GM21786 (cell line): ENCODE measurements around the gene VGF.
"Not testable (repeated sequence)": the region's sequence is repeated elsewhere in the genome, so short reads cannot be mapped to it uniquely, and the experiment has no call there.

Source experiments
- ATAC-seq: cut with Tn5 transposase; IDR thresholded peaks from one replicate; pipeline ENCODE4 v1.9.1; 2021; ENCODE audit not compliant: unreplicated experiment

VGF gene

DNA sequence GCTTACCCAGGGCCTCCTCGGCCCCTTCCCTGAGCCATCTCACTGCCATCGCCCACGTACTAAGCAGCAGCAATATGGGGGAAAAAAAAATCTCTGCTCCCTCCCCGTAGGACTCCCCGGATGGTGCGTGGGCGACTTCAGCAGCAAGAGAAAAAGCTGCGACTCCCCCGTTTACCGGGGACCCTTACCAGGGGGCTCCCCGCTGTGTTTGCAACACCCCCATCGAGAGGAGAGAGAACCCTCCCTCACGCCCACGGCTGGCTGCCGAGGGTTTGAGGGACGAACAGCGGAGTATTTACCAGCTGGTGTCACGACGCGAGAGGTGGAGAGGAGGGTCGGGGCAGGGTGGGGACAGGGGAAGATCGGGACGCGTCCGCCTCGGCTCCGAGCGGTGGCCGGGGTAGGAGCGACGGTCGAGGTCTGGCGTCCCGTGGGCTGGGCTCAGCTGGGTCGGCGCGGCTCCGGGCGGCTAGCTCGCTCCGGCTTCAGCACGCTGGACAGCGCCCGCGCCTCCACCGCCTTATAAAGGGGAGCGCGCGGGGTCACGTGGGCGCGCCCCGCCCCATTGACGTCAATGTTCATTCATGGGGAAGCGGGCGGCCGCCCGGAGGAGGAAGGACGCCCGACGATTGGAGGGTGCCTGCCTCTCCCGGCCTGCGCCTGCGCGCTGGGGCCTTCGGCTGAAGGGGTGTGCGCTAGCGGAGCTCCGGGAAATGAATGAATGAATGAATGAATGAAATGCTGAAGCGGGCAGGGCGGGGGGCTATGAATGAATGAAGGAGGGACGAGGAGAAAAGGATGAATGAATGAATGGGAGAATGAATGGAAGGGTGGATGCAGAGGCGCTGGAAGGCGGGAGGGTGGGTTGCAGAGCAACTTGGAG lies at the start of gene VGF:
Gene VGF (minus strand): TSS at position 495 of the 883 bp plus-strand sequence. CDS start 726 bp downstream, outside the sequence.
- peak; percentile 66 for ATAC-seq

DNA sequence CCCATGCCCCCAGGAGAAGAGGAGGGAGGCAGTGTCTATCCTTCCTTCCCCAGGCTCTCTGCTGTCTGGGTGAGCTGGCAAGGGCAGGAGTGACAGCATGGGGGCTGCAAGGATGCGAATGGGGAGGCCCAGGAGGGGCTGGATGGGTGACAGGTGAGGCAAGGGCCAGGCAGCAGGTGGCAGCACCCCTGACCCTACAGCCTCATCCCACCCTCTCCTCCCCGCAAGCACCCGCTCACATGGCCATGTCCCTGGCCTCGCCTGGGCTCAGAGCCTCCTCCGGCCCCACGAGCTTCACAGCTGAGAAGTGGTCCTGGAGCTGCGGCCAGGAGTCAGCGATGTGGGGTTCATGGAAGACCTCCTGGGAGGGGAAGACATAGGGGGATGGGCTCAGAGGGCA lies 46.6 kb upstream of the VGF start:
- ATAC-seq = no peak

DNA sequence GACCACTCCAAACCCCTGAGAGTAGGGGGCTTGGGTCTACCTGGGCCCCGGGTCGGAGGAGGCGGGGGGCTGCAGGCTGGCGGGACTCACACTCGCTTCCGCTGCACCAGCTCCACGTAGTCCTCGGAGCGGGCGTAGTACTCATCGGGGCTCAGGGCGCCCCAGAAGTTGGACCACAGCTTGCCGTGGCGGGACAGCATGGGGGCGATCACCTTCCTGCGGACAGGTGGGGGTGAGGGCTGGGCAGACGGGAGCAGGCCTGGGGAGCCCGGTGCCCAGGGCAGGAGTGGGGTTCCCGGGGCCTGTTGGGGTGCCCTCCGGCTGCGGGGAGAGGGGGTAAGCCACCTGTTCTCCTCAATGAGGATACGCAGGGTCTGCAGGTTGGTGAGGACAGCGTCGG lies 46.1 kb upstream of the VGF start:
- no peak for ATAC-seq

DNA sequence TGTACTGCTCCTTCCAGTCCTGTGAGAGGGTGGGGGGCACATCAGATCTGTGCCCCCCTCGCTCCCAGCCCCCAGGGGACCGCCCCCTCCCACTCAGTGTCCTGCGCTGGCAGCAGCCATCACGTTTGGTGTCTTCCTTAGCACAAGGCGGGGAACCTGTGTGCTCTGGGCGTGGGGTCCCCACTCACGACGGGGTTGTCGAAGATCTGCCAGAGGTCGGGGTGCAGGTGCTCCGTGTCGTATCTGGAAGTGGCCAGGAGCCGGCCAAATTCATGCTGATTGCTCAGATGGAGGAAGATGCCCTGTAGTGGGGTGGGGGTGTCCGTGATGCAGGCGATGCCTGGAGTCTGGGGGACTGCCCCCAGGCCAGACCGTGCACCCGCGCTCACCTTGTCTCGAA lies 44.8 kb upstream of the VGF start:
- ATAC-seq = no peak

DNA sequence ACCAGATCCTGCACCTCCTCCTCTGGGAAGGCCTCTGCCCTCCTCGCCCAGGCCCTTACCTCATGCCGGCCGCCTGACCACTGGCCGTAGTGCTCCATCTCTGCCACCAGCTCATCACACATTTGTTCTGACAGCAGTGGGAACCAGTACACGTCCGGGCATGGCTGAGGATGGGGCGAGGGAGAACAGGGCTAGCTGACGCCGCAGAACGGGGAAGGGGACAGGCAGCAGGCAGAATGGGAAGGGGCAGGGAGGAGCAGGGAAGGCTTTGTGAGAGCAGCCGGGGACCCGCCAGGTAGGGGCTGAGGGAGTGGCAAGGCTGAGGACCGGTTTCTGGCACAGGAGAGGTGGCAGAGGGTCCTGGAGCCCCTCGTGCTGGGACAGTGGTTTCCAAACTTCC lies 43.4 kb upstream of the VGF start:
- ATAC-seq = no peak

DNA sequence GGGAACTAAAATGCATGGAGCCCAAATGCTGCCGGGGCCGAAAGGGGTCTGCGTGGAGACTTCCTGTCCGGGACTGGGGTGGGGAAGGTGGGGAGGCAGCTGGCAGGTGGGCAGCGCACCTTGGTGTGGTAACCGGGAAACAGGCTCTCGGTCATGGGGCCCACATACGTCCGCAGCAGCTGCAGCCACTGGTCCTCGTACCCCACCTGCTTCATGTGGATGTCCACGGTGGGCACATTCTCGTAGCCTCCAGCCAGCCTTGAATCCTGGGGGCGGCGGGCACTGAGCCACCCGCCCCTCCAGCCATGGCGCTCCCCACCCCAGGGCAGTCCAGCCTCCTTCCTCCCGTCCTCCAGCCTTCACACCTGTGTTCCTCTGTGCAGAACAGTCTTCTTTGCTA lies 42.1 kb upstream of the VGF start:
- ATAC-seq = no peak

DNA sequence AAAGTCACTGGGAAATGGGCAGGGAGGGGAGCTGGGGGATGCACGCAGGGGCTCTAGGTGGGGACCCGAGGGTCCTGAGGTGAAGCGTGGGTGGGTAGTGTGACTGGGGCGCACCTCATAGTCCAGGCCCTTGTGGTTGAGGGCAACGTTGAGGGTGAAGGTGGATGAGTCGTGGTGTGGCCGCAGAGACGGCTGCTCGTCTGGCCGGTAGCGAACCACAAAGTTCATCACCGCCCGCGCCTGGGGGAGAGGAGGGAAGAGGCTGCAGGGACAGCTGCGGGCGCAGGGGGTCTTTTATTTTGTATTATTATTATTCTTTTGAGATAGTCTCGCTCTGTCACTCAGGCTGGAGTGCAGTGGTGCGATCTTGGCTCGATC lies 41.3 kb upstream of the VGF start:
- no peak for ATAC-seq

DNA sequence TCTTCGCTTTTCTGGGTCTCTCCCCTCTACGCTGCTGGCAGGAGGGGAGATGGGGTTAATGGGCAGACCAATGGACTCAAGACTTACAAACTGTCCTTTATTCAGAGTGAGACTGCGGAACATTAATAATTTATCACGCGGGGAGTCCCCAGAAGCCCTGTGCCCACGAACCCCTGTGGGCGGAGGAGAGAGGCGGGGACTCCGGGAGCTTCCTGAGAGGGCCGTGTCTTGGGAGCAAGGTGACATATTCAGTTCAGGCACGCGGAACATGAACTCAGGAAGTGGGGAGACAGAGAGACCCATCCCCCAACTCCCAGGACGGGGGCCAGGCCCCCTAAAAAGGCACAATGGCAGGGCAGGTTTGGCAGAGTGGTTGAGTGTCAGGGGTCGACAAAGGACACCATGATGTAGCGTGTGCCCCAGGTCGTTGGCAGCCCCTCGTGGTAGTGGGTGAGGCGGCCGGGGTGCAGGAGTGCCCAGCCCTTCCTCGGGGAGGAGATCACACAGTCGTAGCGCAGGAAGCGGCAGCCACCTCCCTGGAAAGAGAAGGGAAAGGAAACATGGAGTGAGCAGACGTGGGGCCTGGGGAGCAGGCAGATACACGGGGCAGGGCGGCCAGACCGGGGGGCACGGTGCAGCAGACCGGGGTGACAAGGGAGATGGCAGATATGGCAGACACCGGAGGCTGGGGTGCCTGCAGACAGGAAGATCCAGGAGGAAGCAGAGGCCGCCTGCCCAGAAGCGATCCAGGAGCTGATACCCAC lies 40.7 kb upstream of the VGF start:
- ATAC-seq = no peak

DNA sequence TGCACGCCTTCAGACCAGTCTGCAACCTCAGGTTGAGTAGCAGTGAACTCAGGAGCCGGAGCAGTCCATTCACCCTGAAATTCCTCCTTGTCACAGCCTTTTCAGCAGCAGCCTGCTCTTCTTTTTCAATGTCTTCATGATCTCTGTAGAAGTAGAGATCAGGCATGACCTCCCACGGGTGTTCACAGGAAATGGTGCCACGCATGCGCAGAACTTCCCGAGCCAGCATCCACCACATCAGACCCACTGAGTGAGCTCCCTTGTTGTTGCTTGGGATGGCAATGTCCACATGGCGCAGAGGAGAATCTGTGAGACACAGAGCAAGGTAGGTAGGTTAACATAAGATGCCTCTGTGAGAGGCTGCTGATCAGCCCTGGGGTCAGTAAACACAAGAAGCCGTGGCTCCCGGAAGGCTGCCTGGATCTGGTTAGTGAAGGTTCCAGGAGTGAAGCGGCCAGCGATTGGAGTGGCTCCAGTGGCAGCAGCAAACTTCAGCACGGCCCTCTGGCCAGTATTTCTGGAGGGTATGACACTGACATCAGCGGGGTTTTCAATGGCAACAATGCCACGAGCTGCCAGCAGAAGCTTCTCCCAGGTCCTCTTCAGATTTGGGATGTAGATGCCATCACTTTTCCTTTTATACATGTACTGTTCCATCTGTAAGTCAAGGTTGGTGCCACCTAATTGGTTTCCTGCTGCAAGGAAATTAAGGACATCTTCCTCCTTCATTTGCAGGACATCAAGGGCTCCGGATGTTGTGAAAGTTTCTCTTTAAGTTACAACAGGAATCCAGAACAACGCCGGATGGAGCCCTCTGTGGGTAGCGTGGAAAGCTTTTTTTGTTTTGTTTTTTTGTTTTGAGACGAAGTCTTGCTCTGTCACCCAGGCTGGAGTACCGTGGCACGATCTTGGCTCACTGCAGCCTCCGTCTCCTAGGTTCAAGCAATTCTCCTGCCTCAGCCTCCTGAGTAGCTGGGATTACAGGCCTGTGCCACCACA lies 38.7 kb upstream of the VGF start:
- ATAC-seq = not testable (repeated sequence)

DNA sequence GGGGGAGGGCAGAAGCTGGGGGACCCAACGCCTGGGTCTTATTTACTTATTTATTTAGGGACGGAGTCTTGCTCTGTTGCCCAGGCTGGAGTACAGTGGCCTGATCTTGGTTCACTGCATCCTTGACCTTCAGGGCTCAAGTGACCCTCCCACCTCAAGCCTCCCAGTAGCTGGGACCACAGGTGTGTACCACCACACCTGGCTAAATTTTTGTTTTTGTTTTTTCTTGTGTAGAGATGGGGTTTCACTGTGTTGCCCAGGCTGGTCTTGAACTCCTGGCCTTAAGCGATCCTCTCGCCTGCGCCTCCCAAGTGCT lies 37.2 kb upstream of the VGF start:
- ATAC-seq = no peak

DNA sequence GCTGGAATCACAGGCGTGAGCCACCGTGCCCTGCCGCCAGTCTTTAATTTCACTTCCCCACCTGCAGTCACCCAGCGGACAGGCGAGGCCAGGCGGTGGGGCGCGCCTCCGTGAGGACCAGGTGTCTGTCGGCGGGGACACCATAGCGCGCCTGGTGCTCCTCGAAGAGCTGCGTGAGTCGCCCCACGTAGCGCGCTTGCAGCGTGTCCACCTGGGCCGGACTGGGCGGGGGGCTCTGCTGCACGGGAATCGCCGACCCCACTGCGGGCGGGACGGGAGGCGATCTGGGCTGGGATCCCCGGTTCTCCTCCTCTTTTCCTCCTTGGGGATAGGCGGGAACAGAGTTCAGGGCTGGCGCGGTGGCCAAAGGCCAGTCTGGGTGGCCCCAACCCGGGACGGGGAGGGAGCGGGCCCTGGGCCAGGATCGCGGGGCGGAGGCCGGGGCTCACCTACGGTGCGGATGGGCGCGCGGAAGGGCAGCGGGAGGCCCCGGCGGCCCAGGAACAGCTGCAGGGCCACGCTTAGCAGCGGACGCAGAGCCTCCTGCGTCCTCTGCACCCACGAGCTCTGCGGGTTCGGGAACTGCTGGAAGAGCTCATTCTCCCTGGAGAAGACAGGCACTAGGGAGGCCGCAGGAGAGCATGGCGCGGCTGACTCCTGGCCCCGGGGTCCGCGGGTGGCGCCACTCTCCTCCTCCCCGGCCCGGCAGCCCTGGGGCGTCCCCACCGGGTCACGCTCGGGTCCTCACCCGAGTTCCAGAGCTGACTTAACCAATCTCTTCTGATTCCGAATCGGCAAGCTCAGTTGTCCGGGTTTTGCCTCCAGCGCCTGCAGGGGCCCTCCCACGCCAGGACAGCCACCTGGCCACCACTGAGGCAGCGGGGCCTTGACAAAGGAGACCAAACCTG lies 36.6 kb upstream of the VGF start:
- no peak for ATAC-seq

DNA sequence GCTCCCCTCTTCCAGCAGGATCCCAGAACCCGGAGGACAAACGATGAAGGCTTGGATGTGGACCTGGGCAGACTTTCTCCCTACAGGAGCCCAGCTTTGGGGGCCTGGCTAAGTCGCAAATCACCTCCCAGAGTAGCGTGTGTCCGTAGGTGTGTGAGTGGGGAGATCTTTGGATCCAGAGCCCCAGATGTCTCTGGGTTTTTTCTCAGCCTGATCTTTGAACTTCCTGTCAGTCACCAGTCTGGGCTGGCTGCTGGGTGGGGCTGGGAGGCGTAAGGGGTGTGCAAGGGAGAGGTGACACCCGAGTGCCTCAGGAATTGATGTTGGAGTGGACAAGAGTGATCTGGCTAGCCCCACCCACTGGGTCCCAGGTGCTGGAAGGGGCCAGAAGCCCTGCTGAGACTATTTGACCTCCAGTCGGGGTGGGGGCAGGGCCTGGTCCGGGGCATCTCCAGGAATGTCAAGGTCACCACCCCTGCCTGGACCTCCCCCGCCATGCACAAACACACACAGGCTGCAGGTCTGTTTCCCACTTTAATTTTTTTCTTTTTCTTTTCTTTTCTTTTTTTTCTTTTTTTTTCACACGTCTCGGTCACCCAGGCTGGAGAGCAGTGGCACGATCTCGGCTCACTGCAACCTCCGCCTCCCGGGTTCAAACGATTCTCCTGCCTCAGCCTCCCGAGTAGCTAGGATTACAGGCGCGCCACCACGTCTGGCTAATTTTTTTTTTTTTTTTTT lies 35.7 kb upstream of the VGF start, which contains the start of gene MOGAT3:
Gene MOGAT3 (minus strand): TSS at position 175 of the 738 bp plus-strand sequence. CDS start 182 bp downstream, outside the sequence.
- no peak for ATAC-seq

DNA sequence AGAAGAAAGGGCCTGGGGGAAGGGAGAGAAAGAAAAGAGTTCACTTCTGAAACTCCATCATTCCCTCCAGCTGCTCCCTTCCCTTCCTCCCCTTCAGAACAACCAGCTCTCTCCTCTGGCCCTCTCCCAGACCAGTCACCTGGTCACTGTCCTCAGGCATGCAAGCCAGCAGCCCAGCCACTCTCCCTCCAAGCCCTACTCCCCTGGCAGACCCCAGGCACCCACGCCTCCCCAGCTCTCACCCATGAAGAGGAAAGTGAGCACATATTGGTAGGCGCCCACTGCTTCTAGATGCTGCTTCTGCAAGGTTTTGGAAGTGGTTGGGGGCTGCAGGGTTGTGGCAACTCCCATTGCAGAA lies 35.1 kb upstream of the VGF start:
- no peak for ATAC-seq

DNA sequence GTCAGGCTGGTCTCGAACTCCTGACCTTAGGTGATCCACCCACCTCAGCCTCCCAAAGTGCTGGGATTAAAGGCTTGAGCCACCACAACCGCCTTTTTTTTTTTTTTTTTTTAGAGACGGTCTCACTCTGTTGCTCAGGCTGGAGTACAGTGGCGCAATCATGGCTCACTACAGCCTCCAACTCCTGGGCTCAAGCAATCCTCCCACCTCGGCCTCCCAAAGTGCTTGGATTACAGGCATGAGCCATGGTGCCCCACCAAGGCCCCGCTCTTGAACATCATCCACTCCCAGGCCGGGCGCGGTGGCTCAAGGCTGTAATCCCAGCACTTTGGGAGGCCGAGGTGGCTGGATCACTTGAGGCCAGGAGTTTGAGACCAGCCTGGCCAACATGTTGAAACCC lies 34.2 kb upstream of the VGF start:
- ATAC-seq = not testable (repeated sequence)

DNA sequence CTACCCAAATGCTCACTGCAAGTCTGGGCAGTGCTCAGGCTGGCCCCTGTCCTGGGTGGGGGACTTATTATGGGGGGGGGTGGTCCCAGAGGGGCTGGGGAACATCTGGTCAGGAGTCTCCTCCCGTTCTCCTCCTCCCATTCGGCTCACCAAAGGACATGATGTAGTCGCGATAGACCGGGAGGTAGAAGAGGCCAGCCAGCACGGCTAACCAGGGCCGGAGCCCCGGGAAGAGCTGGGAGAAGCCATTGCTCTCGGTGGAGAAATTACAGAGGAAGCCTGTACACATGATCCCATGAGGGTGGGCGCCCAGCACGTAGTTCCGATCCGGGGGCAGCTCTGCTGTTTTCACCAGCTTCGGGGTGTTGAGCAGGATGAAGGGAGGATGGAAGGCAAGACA lies 33.1 kb upstream of the VGF start:
- ATAC-seq = no peak

DNA sequence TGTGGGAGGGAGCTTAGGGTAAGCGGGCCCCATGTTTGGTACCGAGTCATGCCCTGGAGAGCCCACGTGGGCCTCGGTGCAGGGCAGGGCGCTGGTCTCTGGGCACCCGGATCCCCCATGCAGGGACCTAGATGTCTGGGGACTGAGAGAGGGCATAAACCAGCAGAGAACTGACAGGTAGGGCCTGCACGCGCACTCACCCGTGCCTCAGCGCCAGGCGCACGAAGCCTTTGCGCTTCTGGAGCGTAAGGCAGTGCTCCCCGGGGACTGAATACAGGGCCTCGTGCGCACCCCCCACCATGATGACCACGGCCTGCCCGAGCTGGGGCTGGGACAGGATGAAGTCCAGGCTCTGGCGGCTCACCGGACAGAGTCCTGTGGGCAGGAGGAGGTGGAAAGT lies 32.6 kb upstream of the VGF start:
- ATAC-seq = no peak

DNA sequence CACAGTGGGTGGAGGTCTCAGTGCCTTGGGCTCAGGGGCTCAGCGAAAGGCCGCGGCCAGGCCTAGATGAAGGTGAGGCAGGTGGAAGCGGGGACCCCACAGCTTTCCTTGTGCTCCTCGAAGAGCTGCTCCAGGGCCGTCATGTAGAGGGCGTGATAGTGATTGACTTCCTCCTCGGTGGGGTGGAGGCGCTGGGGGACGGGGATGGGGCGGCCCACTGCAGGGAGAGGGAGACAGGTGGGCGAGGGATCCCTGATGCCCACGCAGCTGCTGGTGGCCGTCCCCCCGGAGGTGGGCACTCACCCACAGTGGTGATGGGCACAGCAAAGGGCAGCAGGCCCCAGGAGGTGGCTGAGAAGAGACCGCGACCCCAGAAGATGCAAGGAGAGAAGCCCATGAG lies 30.5 kb upstream of the VGF start:
- ATAC-seq = no peak

DNA sequence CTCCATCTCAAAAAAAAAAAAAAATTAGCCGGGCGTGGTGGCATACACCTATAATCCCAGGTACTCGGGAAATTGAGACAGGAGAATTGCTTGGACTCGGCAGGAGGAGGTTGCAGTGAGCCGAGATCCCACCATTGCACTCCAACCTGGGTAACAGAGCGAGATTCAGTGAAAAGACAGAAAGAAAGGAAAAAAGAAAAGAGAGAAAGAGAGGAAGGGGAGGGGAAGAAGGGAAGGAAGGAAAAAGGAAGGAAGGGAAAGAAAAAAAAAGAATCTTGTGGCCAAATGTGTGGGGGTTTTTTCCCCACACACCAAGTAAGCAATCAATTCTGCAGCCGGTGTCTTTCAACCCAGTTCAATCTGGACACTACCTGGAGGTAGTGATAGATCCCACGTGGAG lies 23.7 kb upstream of the VGF start:
- no peak for ATAC-seq

DNA sequence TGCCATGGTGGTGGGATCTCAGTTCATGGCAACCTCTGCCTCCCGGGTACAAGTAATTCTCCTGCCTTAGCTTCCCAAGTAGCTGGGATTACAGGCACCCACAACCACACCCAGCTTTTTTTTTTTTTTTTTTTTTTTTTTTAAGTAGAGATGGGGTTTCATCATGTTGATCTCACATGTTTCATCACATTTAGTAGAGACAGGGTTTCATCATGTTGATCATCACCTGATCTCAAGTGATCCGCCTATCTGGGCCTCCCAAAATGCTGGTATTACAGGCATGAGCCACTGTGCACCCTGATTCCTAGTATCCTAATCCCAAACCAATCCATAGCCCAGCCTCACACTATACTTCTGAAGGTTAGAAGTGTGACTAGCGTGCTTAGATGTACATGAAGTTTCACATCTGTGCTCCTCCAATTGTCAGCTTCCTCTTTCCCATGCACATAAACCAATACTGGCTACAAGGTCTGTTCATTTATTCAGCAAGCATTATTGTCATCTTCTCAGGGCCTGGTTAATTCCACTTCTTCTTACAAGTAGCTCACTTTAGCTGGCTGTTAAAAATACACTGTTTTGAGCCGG lies 21.6 kb upstream of the VGF start:
- no peak for ATAC-seq
